ENCODE measurements around the gene SCARB1.

SCARB1 gene

DNA sequence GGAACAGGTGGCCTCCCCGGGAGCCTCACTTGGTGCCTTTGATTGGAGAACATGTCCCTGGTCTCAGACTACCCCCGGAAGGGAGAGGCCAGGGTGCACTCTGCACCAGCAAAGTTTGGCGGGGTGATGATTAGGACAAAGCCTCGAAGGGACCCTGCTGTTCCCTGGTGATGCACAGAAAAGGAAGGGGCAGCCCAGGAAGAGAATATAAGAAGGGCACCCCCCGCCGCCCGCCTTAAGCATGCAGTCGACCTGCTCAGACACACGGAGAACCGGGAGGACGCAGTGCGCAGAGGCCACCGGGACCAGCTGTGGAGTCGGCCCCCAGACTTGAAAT, 6.9 kb downstream of the SCARB1 start:
- H3K4me3 ChIP-seq (ENCODE audit: low read depth in 1 of 2, low read length in 2 of 2): no peak overlapping the region

DNA sequence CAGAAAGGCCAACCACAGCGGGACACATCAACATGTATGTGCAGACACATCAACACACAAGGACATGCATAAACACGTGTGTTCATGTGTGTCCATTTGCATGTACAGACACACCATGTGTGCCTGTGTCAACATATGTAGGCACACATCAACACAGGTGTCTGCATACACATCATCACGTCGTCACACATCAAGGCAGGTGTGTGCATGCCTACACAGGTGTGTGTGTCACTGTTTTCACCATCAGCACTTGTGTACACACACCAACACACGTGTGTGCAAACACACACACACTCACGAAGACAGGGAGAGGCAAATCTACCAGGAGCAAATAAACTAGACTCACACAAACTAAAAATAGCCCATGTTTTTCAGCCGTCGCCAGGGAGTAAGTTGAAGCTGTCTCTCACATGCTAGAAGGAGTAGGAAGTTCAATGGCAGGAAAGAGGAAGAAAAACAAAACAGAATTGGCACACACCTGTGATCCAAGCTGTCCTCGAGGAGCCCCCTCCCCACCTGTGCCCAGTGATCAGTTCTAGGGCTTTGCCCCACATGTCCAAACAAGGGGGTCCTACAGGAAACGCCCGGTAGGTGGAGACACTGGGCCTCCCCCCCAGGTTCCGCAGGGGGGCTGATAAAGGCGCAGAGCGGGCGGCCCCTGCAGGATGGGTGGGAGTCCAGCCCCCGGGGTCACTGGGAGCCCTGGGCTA, 7.4 kb downstream of the SCARB1 start:
- no peak for TF ChIP-seq EZH2 (IDR thresholded peaks at IDR 0.05; ENCODE audit: borderline replicate concordance, low read depth, low read length, severe bottlenecking)
- TF ChIP-seq, protein P1, sequence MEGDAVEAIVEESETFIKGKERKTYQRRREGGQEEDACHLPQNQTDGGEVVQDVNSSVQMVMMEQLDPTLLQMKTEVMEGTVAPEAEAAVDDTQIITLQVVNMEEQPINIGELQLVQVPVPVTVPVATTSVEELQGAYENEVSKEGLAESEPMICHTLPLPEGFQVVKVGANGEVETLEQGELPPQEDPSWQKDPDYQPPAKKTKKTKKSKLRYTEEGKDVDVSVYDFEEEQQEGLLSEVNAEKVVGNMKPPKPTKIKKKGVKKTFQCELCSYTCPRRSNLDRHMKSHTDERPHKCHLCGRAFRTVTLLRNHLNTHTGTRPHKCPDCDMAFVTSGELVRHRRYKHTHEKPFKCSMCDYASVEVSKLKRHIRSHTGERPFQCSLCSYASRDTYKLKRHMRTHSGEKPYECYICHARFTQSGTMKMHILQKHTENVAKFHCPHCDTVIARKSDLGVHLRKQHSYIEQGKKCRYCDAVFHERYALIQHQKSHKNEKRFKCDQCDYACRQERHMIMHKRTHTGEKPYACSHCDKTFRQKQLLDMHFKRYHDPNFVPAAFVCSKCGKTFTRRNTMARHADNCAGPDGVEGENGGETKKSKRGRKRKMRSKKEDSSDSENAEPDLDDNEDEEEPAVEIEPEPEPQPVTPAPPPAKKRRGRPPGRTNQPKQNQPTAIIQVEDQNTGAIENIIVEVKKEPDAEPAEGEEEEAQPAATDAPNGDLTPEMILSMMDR (IDR thresholded peaks at IDR 0.05; ENCODE audit: borderline replicate concordance, extremely low read depth, low read length, poor library complexity, severe bottlenecking): no peak
- no peaks in the 10 kb centered on the region for H3K4me1 ChIP-seq (ENCODE audit: insufficient read depth, low read length)
- peaks cover 24% of the 10 kb centered on the region for H3K79me2 ChIP-seq (ENCODE audit: insufficient read depth, low read length)
- no peak overlapping the region for H3K9ac ChIP-seq (ENCODE audit: low read depth, low read length)
- H2AFZ ChIP-seq (ENCODE audit: low read depth, low read length): no peak overlapping the region
- no peak overlapping the region for H3K4me3 ChIP-seq (ENCODE audit: low read depth in 1 of 2, low read length in 2 of 2)
- DNase-seq (no peak), ATAC-seq (ENCODE audit: insufficient read depth, low read depth) (no peak)
- H3K27ac ChIP-seq (ENCODE audit: low read length): no peak overlapping the region
- H3K9me3 ChIP-seq (ENCODE audit: insufficient read depth, low read length, severe bottlenecking): no peaks in the 10 kb centered on the region
- H4K20me1 ChIP-seq (ENCODE audit: insufficient read depth, low read length): peaks cover 37% of the 10 kb centered on the region; the same call in 1 of the 2 replicates
- H3K36me3 ChIP-seq (ENCODE audit: insufficient read depth, low read length): peaks cover 15% of the 10 kb centered on the region
- H3K27me3 ChIP-seq (ENCODE audit: insufficient read depth, low read length, poor library complexity): no peaks in the 10 kb centered on the region
- no peak overlapping the region for H3K4me2 ChIP-seq (ENCODE audit: insufficient read depth, low read length)

More for the DNA sequence above, 6.9 kb downstream of the SCARB1 start:
- no peaks in the 10 kb centered on the region for H3K9me3 ChIP-seq (ENCODE audit: insufficient read depth, low read length, severe bottlenecking)
- no peak overlapping the region for H3K4me2 ChIP-seq (ENCODE audit: insufficient read depth, low read length)
- no peak overlapping the region for H2AFZ ChIP-seq (ENCODE audit: low read depth, low read length)
- peaks cover 5% of the 10 kb centered on the region for H3K4me1 ChIP-seq (ENCODE audit: insufficient read depth, low read length)
- no peak for ATAC-seq (ENCODE audit: insufficient read depth, low read depth)
- H3K79me2 ChIP-seq (ENCODE audit: insufficient read depth, low read length): peaks cover 26% of the 10 kb centered on the region
- no peak overlapping the region for H3K9ac ChIP-seq (ENCODE audit: low read depth, low read length)
- no peak overlapping the region for H3K27ac ChIP-seq (ENCODE audit: low read length)
- peaks cover 18% of the 10 kb centered on the region for H3K36me3 ChIP-seq (ENCODE audit: insufficient read depth, low read length)
- no peak for DNase-seq
- no peak for TF ChIP-seq EZH2 (IDR thresholded peaks at IDR 0.05; ENCODE audit: borderline replicate concordance, low read depth, low read length, severe bottlenecking)
- TF ChIP-seq, protein P1 (IDR thresholded peaks at IDR 0.05; ENCODE audit: borderline replicate concordance, extremely low read depth, low read length, poor library complexity, severe bottlenecking): no peak
- peaks cover 39% of the 10 kb centered on the region; the same call in 1 of the 2 replicates for H4K20me1 ChIP-seq (ENCODE audit: insufficient read depth, low read length)
- H3K27me3 ChIP-seq (ENCODE audit: insufficient read depth, low read length, poor library complexity): no peaks in the 10 kb centered on the region

DNA sequence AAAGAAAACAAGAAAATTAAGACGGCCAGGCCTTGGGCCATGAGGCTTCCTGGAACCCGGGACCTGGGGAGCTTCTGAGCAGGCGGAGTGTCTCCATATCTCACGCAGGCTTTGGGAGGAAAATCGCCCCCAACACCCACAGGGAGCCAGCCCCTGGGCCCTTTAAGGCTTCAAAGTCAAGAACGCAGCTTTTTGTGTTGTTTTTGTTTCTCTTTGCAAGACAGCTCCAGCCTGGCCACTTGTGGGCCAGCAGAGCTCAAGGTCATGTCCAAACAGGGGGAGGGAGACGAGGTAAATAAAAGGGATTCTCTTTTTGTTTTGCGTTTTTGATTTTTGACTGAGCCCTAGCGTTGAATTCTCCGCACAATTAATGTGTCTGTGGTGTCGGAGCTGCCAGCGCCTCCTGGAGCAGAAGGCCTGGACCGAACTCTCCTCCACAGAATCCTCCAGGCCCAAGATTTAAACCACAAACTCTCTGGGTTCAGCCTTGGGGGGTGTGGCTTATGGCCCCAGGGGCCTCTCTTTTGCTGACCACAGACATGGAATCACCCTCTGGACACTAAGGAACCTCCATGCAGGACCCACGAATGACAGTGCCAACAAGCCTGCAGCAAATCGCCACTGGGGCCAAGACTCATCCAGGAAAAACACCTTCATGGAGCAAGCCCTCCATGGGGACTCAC, 8.2 kb downstream of the SCARB1 start:
- Histone ChIP-seq H3K79me2 (ENCODE audit: insufficient read depth, low read length) (peaks cover 30% of the 10 kb centered on the region), H3K27ac (ENCODE audit: low read length) (no peak overlapping the region), H4K20me1 (ENCODE audit: insufficient read depth, low read length) (peaks cover 41% of the 10 kb centered on the region), H3K9me3 (ENCODE audit: insufficient read depth, low read length, severe bottlenecking) (no peaks in the 10 kb centered on the region), H3K4me2 (ENCODE audit: insufficient read depth, low read length) (no peak overlapping the region), H3K27me3 (ENCODE audit: insufficient read depth, low read length, poor library complexity) (no peaks in the 10 kb centered on the region), H3K4me1 (ENCODE audit: insufficient read depth, low read length) (no peaks in the 10 kb centered on the region), H2AFZ (ENCODE audit: low read depth, low read length) (no peak overlapping the region), H3K4me3 (ENCODE audit: low read depth in 1 of 2, low read length in 2 of 2) (no peak overlapping the region), H3K36me3 (ENCODE audit: insufficient read depth, low read length) (peaks cover 13% of the 10 kb centered on the region), H3K9ac (ENCODE audit: low read depth, low read length) (no peak overlapping the region)
- no peak for TF ChIP-seq EZH2 (IDR thresholded peaks at IDR 0.05; ENCODE audit: borderline replicate concordance, low read depth, low read length, severe bottlenecking)
- TF ChIP-seq, protein P1 (IDR thresholded peaks at IDR 0.05; ENCODE audit: borderline replicate concordance, extremely low read depth, low read length, poor library complexity, severe bottlenecking): no peak
- DNase-seq (no peak), ATAC-seq (ENCODE audit: insufficient read depth, low read depth) (no peak)

All from DND-41 (cell line).